Measurements from ENCODE around the gene KSR2. TPM values are rescaled to one million over a fixed set of nuclear protein-coding genes. Genes with fewer than 3 reads are reported as not detected.

The KSR2 gene
- polyA plus RNA-seq, 1 experiment, result not detected

DNA sequence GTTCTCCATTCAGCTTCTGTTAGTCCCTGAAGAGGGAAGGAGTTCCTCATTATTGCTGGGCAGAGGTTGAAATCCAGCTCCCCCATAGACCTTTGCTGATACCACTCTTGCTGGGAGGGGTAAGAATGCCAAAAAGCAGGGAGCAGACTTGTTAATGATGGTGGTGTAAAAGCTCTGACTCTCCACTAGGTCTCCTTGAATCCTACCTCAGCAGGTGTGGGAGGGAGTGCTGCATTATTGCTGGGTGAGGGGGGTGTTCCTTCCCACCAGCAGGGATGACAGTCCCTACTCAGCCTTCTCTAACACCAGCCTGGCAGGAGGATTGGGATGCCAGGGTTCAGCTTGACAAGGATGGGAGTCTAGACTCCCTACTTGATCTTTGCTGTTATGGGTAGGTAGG, 421.6 kb downstream of the KSR2 start:
- Histone ChIP-seq H3K27me3 (ENCODE audit: control insufficient read depth, insufficient read depth, low read length) (no peaks in the 10 kb centered on the region), H3K36me3 (ENCODE audit: control insufficient read depth, insufficient read depth, low read length) (no peaks in the 10 kb centered on the region), H3K4me3 (ENCODE audit: low read depth, low read length) (no peak overlapping the region)
- CTCF ChIA-PET, result no interaction called here
- no peak for DNase-seq (ENCODE audit: low read depth)
- POLR2A ChIA-PET, result no interaction called here
- TF ChIP-seq, protein P1, sequence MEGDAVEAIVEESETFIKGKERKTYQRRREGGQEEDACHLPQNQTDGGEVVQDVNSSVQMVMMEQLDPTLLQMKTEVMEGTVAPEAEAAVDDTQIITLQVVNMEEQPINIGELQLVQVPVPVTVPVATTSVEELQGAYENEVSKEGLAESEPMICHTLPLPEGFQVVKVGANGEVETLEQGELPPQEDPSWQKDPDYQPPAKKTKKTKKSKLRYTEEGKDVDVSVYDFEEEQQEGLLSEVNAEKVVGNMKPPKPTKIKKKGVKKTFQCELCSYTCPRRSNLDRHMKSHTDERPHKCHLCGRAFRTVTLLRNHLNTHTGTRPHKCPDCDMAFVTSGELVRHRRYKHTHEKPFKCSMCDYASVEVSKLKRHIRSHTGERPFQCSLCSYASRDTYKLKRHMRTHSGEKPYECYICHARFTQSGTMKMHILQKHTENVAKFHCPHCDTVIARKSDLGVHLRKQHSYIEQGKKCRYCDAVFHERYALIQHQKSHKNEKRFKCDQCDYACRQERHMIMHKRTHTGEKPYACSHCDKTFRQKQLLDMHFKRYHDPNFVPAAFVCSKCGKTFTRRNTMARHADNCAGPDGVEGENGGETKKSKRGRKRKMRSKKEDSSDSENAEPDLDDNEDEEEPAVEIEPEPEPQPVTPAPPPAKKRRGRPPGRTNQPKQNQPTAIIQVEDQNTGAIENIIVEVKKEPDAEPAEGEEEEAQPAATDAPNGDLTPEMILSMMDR (IDR thresholded peaks at IDR 0.05; ENCODE audit: insufficient read depth, low read depth, low read length), result no peak

DNA sequence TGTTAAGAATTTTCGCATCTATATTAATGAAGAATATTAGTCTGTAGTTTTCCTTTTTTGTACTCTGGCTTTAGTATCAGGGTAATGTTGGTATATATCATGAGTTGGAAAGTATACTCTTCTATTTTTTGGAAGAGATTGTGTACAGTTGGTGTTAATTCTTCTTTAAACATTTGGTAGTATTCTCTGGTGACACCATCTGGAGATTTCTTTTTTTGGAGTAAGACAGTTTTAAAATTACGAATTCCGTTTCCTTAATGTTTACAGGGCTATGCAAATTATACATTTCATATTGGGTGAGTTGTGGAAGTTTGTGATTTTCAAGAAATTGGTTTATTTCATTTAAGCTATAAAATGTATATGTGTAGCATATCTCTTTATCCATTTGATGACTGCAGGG, 423.6 kb downstream of the KSR2 start:
- POLR2A ChIA-PET, result no interaction called here
- CTCF ChIA-PET, result interaction anchor here (0.9 kb wide), 1 partner anchor 178 kb away, joined by 3 read pairs; no protein-coding TSS in a partner anchor
- H3K4me3 ChIP-seq (ENCODE audit: low read depth, low read length), result no peak overlapping the region
- DNase-seq (ENCODE audit: low read depth), result no peak
- no peaks in the 10 kb centered on the region for H3K36me3 ChIP-seq (ENCODE audit: control insufficient read depth, insufficient read depth, low read length)
- H3K27me3 ChIP-seq (ENCODE audit: control insufficient read depth, insufficient read depth, low read length), result no peaks in the 10 kb centered on the region
- TF ChIP-seq, protein P1 (IDR thresholded peaks at IDR 0.05; ENCODE audit: insufficient read depth, low read depth, low read length), result no peak

DNA sequence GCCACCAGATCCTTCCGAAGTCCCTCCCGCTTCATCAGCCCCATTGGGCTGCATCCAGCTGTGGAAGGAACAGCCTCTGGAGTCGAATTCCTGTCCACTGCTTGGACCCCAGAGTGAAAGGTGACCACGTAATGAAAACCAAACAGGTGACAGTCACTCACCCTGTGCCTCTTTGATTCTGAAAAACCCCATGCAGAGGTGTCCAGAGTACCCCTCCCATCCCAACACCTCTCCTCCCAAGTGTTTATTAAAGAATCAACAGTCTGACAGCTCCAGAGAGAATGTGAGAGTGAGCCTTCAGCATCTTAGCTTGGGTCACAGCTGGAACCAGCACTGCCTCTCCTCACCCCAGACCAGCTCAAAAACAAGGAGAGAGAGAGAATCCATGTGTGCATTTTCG, 428.8 kb downstream of the KSR2 start:
- POLR2A ChIA-PET, result no interaction called here
- TF ChIP-seq, protein P1 (IDR thresholded peaks at IDR 0.05; ENCODE audit: insufficient read depth, low read depth, low read length), result no peak
- Histone ChIP-seq H3K27me3 (ENCODE audit: control insufficient read depth, insufficient read depth, low read length) (no peaks in the 10 kb centered on the region), H3K36me3 (ENCODE audit: control insufficient read depth, insufficient read depth, low read length) (no peaks in the 10 kb centered on the region), H3K4me3 (ENCODE audit: low read depth, low read length) (no peak overlapping the region)
- no peak for DNase-seq (ENCODE audit: low read depth)
- CTCF ChIA-PET, result no interaction called here

DNA sequence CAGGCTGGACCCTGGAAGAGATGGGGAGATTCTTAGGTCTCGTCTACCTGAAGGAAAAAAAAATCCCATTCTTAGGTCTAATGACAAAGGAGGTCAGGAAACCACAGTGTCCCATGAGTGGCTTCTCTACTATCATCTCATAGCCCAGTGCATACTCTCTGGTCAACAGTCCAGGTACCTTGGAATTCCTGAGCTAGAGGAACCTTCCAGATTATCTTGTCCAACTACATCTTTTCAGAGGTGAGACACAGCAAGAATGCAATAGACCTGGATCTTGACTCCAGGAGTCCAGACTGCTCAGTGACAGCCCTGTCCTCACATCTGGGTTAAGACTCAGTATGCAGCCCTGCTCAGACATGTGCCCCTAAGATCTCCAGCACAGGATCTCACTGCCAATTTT, 429.9 kb downstream of the KSR2 start:
- no peaks in the 10 kb centered on the region for H3K27me3 ChIP-seq (ENCODE audit: control insufficient read depth, insufficient read depth, low read length)
- no peak for DNase-seq (ENCODE audit: low read depth)
- no peaks in the 10 kb centered on the region for H3K36me3 ChIP-seq (ENCODE audit: control insufficient read depth, insufficient read depth, low read length)
- H3K4me3 ChIP-seq (ENCODE audit: low read depth, low read length), result no peak overlapping the region
- CTCF ChIA-PET, result no interaction called here
- POLR2A ChIA-PET, result no interaction called here
- TF ChIP-seq, protein P1 (IDR thresholded peaks at IDR 0.05; ENCODE audit: insufficient read depth, low read depth, low read length), result no peak

DNA sequence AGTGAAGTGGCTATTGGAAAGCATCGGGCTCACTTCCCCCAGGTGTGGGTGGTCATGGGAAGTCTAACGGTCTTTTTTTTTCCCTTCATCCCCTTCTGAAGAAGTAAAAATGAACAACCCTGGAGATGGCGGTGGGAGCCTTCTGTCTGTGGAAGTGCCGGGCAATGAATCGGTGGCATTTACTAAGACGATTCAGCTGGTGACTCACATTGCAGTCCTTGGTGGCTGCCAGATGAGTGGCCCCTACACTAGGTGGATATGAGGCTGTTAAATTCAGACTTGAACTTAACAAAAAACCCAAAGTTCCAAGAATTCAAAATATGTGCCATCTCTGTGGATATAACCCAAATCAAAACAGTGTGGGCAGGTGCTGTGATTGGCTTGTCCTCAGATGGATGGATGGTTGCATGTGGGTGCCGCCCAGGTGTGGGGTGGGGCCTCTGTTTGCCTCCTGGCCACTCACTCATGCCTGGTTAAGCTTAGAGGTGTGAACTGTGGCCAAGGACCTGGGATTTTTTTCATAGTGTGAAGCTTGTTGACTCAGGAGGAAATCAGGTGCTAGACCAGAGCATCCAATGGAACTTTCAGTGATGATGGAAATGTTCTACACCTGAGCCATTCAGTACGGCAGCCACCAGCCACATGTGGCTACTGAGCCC, 430.6 kb downstream of the KSR2 start:
- no peak overlapping the region for H3K4me3 ChIP-seq (ENCODE audit: low read depth, low read length)
- no peak for DNase-seq (ENCODE audit: low read depth)
- ChIA-PET CTCF (no interaction called here), POLR2A (no interaction called here)
- H3K36me3 ChIP-seq (ENCODE audit: control insufficient read depth, insufficient read depth, low read length), result no peaks in the 10 kb centered on the region
- no peaks in the 10 kb centered on the region for H3K27me3 ChIP-seq (ENCODE audit: control insufficient read depth, insufficient read depth, low read length)
- TF ChIP-seq, protein P1 (IDR thresholded peaks at IDR 0.05; ENCODE audit: insufficient read depth, low read depth, low read length), result no peak

All from BJ (cell line).